GM18907 (cell line): ENCODE results near the gene KCND2.

ENCODE experiments used
- ATAC-seq: cut with Tn5 transposase; IDR thresholded peaks from one replicate; pipeline ENCODE4 v1.9.1; 2021; ENCODE audit warnings: mild to moderate bottlenecking, moderate library complexity; ENCODE audit not compliant: unreplicated experiment

The KCND2 gene

DNA sequence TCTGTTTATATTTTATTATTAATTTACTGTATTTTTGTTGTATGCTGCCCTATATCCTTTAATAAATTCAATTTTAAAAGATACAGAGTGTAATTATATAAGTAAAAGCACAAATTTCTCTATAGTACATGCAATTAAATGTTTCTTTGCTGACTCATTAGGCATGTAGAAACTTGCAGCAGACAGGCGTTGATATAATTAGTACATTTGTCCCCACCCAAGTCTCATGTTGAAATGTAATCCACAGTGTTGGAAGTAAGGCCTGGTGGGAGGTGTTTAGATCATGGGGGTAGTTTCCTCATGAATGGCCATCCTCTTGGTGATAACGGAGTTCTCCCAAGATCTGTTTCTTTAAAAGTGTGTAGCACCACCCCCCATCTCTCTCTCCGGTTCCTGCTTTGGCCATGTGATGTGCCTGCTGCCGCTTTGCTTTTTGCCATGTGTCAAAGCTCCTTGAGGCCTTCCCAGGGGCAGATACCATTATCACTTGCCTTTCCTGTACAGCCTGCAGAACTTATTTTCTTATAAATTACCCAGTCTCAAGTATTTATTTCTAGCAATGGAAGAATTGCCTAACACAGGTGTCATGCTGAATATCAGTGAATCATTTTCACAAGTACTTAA, 521.2 kb downstream of the KCND2 start:
- ATAC-seq = no peak

DNA sequence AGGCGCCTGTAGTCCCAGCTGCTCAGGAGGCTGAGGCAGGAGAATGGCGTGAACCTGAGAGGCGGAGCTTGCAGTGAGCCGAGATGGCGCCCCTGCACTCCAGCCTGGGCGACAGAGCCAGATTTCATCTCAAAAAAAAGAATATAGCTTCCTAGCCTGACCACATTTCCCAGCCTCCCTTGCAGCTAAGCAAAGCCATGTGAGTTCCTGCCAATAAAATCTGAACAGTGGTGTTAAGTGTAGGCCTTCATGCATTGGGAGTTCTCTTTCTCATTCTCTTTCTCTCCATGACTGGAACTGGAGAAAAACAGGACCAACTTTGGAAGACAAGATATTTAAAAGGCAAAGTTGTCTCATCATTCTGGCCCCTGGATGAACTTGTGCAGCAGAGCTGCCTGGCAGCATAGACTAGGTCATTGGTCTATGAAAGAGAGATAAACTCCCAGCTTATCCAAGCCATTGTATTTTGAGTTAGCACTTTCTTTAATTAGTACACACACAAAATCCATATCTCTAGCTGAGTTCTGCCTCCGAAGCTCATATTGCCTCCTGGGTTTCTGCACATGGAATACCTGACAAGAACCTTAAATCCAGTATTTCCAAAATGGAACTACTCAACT, 524.2 kb downstream of the KCND2 start:
- ATAC-seq = no peak

DNA sequence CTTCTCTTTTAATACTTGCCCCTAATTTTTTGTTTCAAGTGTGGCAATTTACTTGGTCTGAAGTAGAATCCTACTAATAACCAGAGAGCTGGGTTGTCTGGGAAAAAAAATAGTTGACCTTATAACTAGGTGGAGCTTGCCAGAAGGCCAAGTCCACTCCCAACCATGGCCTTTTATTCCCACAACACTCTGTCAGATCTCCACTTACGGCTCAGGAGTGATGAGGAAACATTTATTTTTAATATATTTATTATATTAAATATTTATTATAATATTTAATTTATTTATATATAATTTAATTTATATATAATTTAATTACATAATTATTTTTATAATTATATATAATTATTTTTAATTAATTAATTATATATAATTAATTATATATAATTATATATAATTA, 526.2 kb downstream of the KCND2 start:
- ATAC-seq = no peak
